Measurements from ENCODE around the gene ITGBL1.

- TF ChIP-seq POLR2A (IDR thresholded peaks at IDR 0.05) (no peak), POLR2AphosphoS5 (IDR thresholded peaks at IDR 0.05) (no peak), CTCF (IDR thresholded peaks at IDR 0.05) (no peak), EP300 (IDR thresholded peaks at IDR 0.05) (no peak)
These were observed 117.9 kb downstream of the ITGBL1 start for GRCh38 chr13:101570410-101570809.

Data from suprapubic skin (tissue), 4 donors.